Measurements from ENCODE around the gene C1QTNF7.

Gene C1QTNF7

GRCh38 chr4:15457406-15458201, 29.8 kb downstream of the C1QTNF7 start:
- H3K4me3 ChIP-seq (ENCODE audit: low read depth, low read length) = no peak overlapping the region
- H3K27ac ChIP-seq (ENCODE audit: low read depth, low read length) = no peak overlapping the region
- H3K27me3 ChIP-seq (ENCODE audit: control insufficient read depth, insufficient read depth, low read length) = no peaks in the 10 kb centered on the region
- no peaks in the 10 kb centered on the region for H3K36me3 ChIP-seq (ENCODE audit: control insufficient read depth, insufficient read depth, low read length)
- H3K4me1 ChIP-seq (ENCODE audit: control insufficient read depth, insufficient read depth, low read length) = 0 out of 2 replicates have a peak, but pooled peaks cover 5% of the 10 kb centered on the region
- no peaks in the 10 kb centered on the region for H3K9me3 ChIP-seq (ENCODE audit: control insufficient read depth, insufficient read depth, low read length)
- H3K9ac ChIP-seq (ENCODE audit: low read depth, low read length) = no peak overlapping the region

GRCh38 chr4:15458616-15459015, 30.8 kb downstream of the C1QTNF7 start:
- Histone ChIP-seq H3K27ac (ENCODE audit: low read depth, low read length) (no peak overlapping the region), H3K4me1 (ENCODE audit: control insufficient read depth, insufficient read depth, low read length) (0 out of 2 replicates have a peak, but pooled peaks cover 5% of the 10 kb centered on the region), H3K4me3 (ENCODE audit: low read depth, low read length) (no peak overlapping the region), H3K27me3 (ENCODE audit: control insufficient read depth, insufficient read depth, low read length) (no peaks in the 10 kb centered on the region), H3K9ac (ENCODE audit: low read depth, low read length) (no peak overlapping the region), H3K36me3 (ENCODE audit: control insufficient read depth, insufficient read depth, low read length) (no peaks in the 10 kb centered on the region), H3K9me3 (ENCODE audit: control insufficient read depth, insufficient read depth, low read length) (no peaks in the 10 kb centered on the region)

GRCh38 chr4:15459706-15460105, 31.9 kb downstream of the C1QTNF7 start:
- H3K9me3 ChIP-seq (ENCODE audit: control insufficient read depth, insufficient read depth, low read length) = no peaks in the 10 kb centered on the region
- H3K4me1 ChIP-seq (ENCODE audit: control insufficient read depth, insufficient read depth, low read length) = 0 out of 2 replicates have a peak, but pooled peaks cover 5% of the 10 kb centered on the region
- no peak overlapping the region for H3K9ac ChIP-seq (ENCODE audit: low read depth, low read length)
- no peak overlapping the region for H3K27ac ChIP-seq (ENCODE audit: low read depth, low read length)
- no peak overlapping the region for H3K4me3 ChIP-seq (ENCODE audit: low read depth, low read length)
- no peaks in the 10 kb centered on the region for H3K36me3 ChIP-seq (ENCODE audit: control insufficient read depth, insufficient read depth, low read length)
- no peaks in the 10 kb centered on the region for H3K27me3 ChIP-seq (ENCODE audit: control insufficient read depth, insufficient read depth, low read length)

GRCh38 chr4:15466596-15466995, 38.8 kb downstream of the C1QTNF7 start:
- Histone ChIP-seq H3K27me3 (ENCODE audit: control insufficient read depth, insufficient read depth, low read length) (no peaks in the 10 kb centered on the region), H3K9me3 (ENCODE audit: control insufficient read depth, insufficient read depth, low read length) (no peaks in the 10 kb centered on the region), H3K27ac (ENCODE audit: low read depth, low read length) (no peak overlapping the region), H3K4me1 (ENCODE audit: control insufficient read depth, insufficient read depth, low read length) (peaks cover 19% of the 10 kb centered on the region), H3K4me3 (ENCODE audit: low read depth, low read length) (no peak overlapping the region), H3K36me3 (ENCODE audit: control insufficient read depth, insufficient read depth, low read length) (no peaks in the 10 kb centered on the region), H3K9ac (ENCODE audit: low read depth, low read length) (no peak overlapping the region)

- peak within 1 kb of the TSS; percentile 56 for H3K4me3 ChIP-seq (ENCODE audit: low read depth, low read length)
- peak within 1 kb of the TSS; percentile 52; the same call in 1 of the 2 replicates for H3K9ac ChIP-seq (ENCODE audit: low read depth, low read length)
Observed at GRCh38 chr4:15469402-15470127, 41.7 kb downstream of the C1QTNF7 start, which contains the start of gene CC2D2A. TSS of gene CC2D2A (plus strand) at chr4:15469882. CDS start at chr4:15475933, 6,051 bp downstream.

GRCh38 chr4:15470128-15470475, 42.3 kb downstream of the C1QTNF7 start:
- H3K4me1 ChIP-seq (ENCODE audit: control insufficient read depth, insufficient read depth, low read length) = peaks cover 33% of the 10 kb centered on the region
- 0 out of 2 replicates have a peak overlapping the region, but pooled peaks have one; percentile 52 for H3K9ac ChIP-seq (ENCODE audit: low read depth, low read length)

More at GRCh38 chr4:15469402-15470127, 41.7 kb downstream of the C1QTNF7 start, which contains the start of gene CC2D2A:
- Histone ChIP-seq H3K36me3 (ENCODE audit: control insufficient read depth, insufficient read depth, low read length) (no peaks in the 10 kb centered on the region), H3K27ac (ENCODE audit: low read depth, low read length) (peak within 1 kb of the TSS; percentile 14), H3K9me3 (ENCODE audit: control insufficient read depth, insufficient read depth, low read length) (no peaks in the 10 kb centered on the region), H3K4me1 (ENCODE audit: control insufficient read depth, insufficient read depth, low read length) (peaks cover 33% of the 10 kb centered on the region), H3K27me3 (ENCODE audit: control insufficient read depth, insufficient read depth, low read length) (no peaks in the 10 kb centered on the region)

GRCh38 chr4:15476396-15476795, 48.6 kb downstream of the C1QTNF7 start:
- Histone ChIP-seq H3K27me3 (ENCODE audit: control insufficient read depth, insufficient read depth, low read length) (no peaks in the 10 kb centered on the region), H3K9ac (ENCODE audit: low read depth, low read length) (no peak overlapping the region)

More at GRCh38 chr4:15470128-15470475, 42.3 kb downstream of the C1QTNF7 start:
- H3K9me3 ChIP-seq (ENCODE audit: control insufficient read depth, insufficient read depth, low read length) = no peaks in the 10 kb centered on the region
- H3K36me3 ChIP-seq (ENCODE audit: control insufficient read depth, insufficient read depth, low read length) = no peaks in the 10 kb centered on the region
- peak overlapping the region; percentile 56 for H3K4me3 ChIP-seq (ENCODE audit: low read depth, low read length)
- H3K27ac ChIP-seq (ENCODE audit: low read depth, low read length) = peak overlapping the region; percentile 14
- no peaks in the 10 kb centered on the region for H3K27me3 ChIP-seq (ENCODE audit: control insufficient read depth, insufficient read depth, low read length)

GRCh38 chr4:15478724-15479088, 50.9 kb downstream of the C1QTNF7 start:
- Histone ChIP-seq H3K9ac (ENCODE audit: low read depth, low read length) (peak overlapping the region; percentile 89; the same call in 1 of the 2 replicates), H3K4me1 (ENCODE audit: control insufficient read depth, insufficient read depth, low read length) (peaks cover 9% of the 10 kb centered on the region), H3K4me3 (ENCODE audit: low read depth, low read length) (peak overlapping the region; percentile 65), H3K27ac (ENCODE audit: low read depth, low read length) (peak overlapping the region; percentile 98), H3K9me3 (ENCODE audit: control insufficient read depth, insufficient read depth, low read length) (no peaks in the 10 kb centered on the region), H3K27me3 (ENCODE audit: control insufficient read depth, insufficient read depth, low read length) (no peaks in the 10 kb centered on the region), H3K36me3 (ENCODE audit: control insufficient read depth, insufficient read depth, low read length) (peaks cover 3% of the 10 kb centered on the region; the same call in 1 of the 2 replicates)

More at GRCh38 chr4:15476396-15476795, 48.6 kb downstream of the C1QTNF7 start:
- H3K4me3 ChIP-seq (ENCODE audit: low read depth, low read length) = no peak overlapping the region
- no peak overlapping the region for H3K27ac ChIP-seq (ENCODE audit: low read depth, low read length)
- peaks cover 22% of the 10 kb centered on the region for H3K4me1 ChIP-seq (ENCODE audit: control insufficient read depth, insufficient read depth, low read length)
- no peaks in the 10 kb centered on the region for H3K9me3 ChIP-seq (ENCODE audit: control insufficient read depth, insufficient read depth, low read length)
- 0 out of 2 replicates have a peak, but pooled peaks cover 3% of the 10 kb centered on the region for H3K36me3 ChIP-seq (ENCODE audit: control insufficient read depth, insufficient read depth, low read length)

- Histone ChIP-seq H3K4me1 (ENCODE audit: control insufficient read depth, insufficient read depth, low read length) (peaks cover 7% of the 10 kb centered on the region), H3K36me3 (ENCODE audit: control insufficient read depth, insufficient read depth, low read length) (peaks cover 3% of the 10 kb centered on the region; the same call in 1 of the 2 replicates), H3K9me3 (ENCODE audit: control insufficient read depth, insufficient read depth, low read length) (no peaks in the 10 kb centered on the region), H3K9ac (ENCODE audit: low read depth, low read length) (peak overlapping the region; percentile 89), H3K27me3 (ENCODE audit: control insufficient read depth, insufficient read depth, low read length) (no peaks in the 10 kb centered on the region), H3K27ac (ENCODE audit: low read depth, low read length) (peak overlapping the region; percentile 98), H3K4me3 (ENCODE audit: low read depth, low read length) (peak overlapping the region; percentile 65)
Observed at GRCh38 chr4:15479089-15479912, 51.5 kb downstream of the C1QTNF7 start.

- Histone ChIP-seq H3K36me3 (ENCODE audit: control insufficient read depth, insufficient read depth, low read length) (peaks cover 3% of the 10 kb centered on the region; the same call in 1 of the 2 replicates), H3K27ac (ENCODE audit: low read depth, low read length) (peak overlapping the region; percentile 98), H3K9ac (ENCODE audit: low read depth, low read length) (peak overlapping the region; percentile 89), H3K4me1 (ENCODE audit: control insufficient read depth, insufficient read depth, low read length) (peaks cover 7% of the 10 kb centered on the region), H3K9me3 (ENCODE audit: control insufficient read depth, insufficient read depth, low read length) (no peaks in the 10 kb centered on the region), H3K27me3 (ENCODE audit: control insufficient read depth, insufficient read depth, low read length) (no peaks in the 10 kb centered on the region), H3K4me3 (ENCODE audit: low read depth, low read length) (peak overlapping the region; percentile 65)
Observed at GRCh38 chr4:15479913-15480185, 52.0 kb downstream of the C1QTNF7 start.

Data from HUES48 (cell line).